NCI-H69 (cell line): ENCODE data around the gene TAS2R14.

ENCODE experiments used
- DNase-seq: peaks from one replicate; lab custom pipeline; 2025; lab: John Stamatoyannopoulos, UW

Gene TAS2R14

DNA sequence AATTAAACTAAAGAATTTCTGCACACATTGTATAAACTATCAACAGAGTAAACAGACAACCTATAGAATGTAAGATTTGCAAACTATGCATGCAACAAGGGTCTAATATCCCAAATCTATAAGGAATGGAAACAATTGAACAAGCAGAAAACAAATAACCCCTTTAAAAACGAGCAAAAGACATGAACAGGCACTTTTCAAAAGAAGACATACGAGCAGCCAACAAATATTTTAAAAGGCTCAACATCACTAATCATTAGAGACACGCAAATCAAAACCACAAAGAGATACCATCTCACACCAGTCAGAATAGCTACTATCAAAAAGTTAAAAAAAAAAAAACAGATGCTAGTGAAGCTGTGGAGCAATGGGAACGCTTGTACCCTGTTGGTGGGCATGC, 34.4 kb downstream of the TAS2R14 start:
- no peak for DNase-seq

DNA sequence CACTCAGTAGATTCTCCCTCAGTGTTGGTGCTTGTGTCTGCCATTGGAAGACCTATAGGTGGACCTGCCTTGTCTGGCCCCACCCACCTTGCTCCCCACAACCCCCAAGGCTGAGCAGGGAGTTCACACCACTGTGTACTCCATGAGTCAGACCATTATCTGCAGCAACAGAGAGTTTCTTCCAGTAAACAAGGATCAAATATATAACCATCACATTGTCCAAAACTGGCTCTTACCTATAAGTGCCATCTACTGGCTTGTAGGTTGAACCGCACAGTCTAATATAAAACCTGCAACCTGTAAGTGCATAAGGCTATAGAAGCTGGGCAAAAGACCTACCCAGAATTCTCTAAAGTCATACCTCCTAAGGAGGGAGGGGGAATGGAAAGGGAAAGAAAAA, 37.6 kb downstream of the TAS2R14 start:
- DNase-seq = no peak

DNA sequence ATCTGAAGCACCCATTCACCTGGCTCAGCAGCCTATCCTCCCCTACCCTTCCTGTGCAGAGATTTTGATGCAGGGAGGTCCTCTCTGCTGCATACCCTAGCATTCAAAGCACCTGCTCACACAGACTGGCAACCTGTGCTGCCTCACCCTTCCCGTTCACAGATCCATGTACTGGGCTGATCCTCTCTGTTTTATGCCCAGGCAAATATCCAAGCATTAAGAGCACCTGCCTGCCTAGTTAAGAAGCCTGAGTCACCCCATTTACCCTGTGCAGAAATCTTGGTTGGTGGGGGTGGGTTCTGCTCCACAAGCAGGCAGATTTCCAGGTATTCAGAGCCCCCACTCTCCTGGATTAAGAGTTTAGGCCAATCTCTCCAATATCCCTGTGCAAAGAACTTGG, 38.1 kb downstream of the TAS2R14 start:
- no peak for DNase-seq

DNA sequence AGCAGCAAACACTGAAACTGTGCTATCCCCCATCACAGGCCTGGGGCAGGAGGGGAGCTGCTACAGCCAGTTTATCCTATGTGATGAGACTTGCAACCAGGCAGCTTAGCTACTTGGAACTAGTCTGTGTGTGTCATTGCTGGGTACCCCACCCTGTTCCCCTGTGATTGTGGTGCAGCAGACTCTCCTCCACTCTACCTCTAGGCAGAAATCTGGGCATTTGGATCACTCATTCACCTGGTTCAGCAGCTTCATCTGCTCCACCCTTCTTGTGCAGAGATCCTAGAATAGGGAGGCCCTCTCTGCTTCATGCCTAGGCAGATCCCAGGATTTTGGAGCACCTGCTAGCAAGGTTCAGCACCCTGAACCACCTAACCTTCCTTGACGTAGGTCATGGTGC, 38.5 kb downstream of the TAS2R14 start:
- no peak for DNase-seq

DNA sequence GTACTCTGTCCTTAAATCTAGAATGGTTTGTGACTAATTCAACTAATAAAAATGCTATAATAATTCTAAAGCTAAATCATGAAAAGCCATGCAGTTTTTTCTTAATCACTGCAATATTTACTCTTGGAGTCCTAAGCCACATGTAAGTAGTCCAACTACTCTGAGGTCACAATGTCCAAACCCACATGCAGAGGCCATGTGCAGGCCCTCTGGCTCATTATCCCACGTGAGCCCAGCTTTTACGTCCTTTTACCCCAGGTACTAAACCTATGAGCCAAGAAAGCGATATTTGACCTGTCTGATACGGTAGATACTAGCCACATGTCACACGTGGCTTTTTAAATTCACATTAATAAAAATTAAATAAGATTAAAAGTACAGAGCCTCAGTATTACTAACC, 42.2 kb downstream of the TAS2R14 start:
- DNase-seq = no peak

DNA sequence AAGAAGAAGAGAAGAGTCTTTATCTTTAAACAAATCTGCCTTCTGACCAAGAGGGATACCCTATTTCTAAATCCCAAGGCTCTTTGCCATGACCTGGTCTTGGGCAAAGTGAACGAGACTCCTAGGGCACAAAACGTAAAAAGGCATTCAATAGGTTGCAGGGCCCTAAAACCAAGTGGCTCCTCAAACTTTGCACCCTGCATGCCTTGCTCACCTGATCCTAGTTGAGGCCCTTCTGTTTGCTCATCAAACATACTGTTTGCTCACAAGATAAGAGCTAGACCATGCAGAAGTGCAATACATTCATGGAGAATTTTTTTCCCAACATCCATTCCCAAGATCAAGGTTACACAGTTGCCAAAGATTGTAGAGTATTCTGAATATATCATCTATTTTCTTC, 47.1 kb downstream of the TAS2R14 start:
- DNase-seq = no peak

DNA sequence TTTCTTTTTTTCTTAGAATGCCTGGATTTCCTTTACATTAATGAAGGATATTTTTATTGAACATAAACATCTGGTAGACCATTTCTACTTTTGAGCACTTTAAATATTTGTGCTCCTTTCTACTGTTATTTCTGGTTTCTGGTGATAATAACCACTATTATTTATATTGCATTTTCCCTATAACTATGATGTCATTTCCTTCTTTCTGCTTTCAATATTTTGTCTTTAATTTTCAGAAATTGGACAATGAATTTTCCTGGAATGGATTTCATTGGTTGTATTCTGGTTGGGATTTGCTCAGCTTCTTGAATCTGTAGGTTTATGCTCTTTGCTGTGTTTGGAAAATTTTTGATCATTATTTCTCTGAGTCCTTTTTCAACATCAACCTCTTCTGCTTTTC, 49.8 kb downstream of the TAS2R14 start:
- DNase-seq = no peak
